Measurements from ENCODE around the gene OXSR1. TPM values are rescaled to one million over a fixed set of nuclear protein-coding genes. Genes with fewer than 3 reads are reported as not detected.

The OXSR1 gene
- total and polyA plus RNA-seq, 10 of the 15 experiments (the other 5 are each of a cell fraction or from before 2014, with no cell fraction given), result 12.4 to 54.6 (median 35.7) TPM

- TF ChIP-seq ZNF687 (IDR thresholded peaks at IDR 0.05), result peak; percentile 55
- TF ChIP-seq KLF5 (IDR thresholded peaks at IDR 0.05; ENCODE audit: partially characterized antibody), result peak; percentile 33
- TF ChIP-seq FOS (IDR thresholded peaks at IDR 0.05; ENCODE audit: borderline replicate concordance, extremely low read depth, insufficient read length), result no peak
- TF ChIP-seq BCLAF1 (IDR thresholded peaks at IDR 0.05), result no peak
- peak; percentile 88 for TF ChIP-seq YY1 (IDR thresholded peaks at IDR 0.05; ENCODE audit: low read depth, low read length)
- TF ChIP-seq TAF1 (IDR thresholded peaks at IDR 0.05; ENCODE audit: borderline replicate concordance, low read depth, low read length), result peak; percentile 44; the same call in 1 of the 2 replicates
- TF ChIP-seq IRF4 (IDR thresholded peaks at IDR 0.05; ENCODE audit: low read depth, low read length), result no peak
- TF ChIP-seq NKRF (conservative IDR thresholded peaks at IDR 0.05), result peak; percentile 73
- no peak for TF ChIP-seq ZZZ3 (IDR thresholded peaks at IDR 0.05; ENCODE audit: control insufficient read depth, insufficient read length, low read depth)
- TF ChIP-seq POLR2AphosphoS5 (IDR thresholded peaks at IDR 0.05; ENCODE audit: low read length), result peak; percentile 74
- TF ChIP-seq E2F4 (IDR thresholded peaks at IDR 0.05; ENCODE audit: low read depth, low read length), result 0 out of 2 replicates have a peak, but pooled peaks have one; percentile 21
- TF ChIP-seq IKZF2 (IDR thresholded peaks at IDR 0.05), result peak; percentile 43 to 63; a peak in 2 of 4 replicates
- TF ChIP-seq HDGF (IDR thresholded peaks at IDR 0.05), result peak; percentile 40; the same call in 1 of the 2 replicates
- peak; percentile 22; the same call in 1 of the 2 replicates for TF ChIP-seq PML (IDR thresholded peaks at IDR 0.05; ENCODE audit: low read length)
- peak; percentile 75 for TF ChIP-seq SMAD5 (IDR thresholded peaks at IDR 0.05; ENCODE audit: low read depth)
- TF ChIP-seq TARDBP (IDR thresholded peaks at IDR 0.05; ENCODE audit: borderline replicate concordance), result 0 out of 2 replicates have a peak, but pooled peaks have one; percentile 24
- TF ChIP-seq MEF2B (IDR thresholded peaks at IDR 0.05; ENCODE audit: partially characterized antibody, poor library complexity, severe bottlenecking), result peak; percentile 37
- TF ChIP-seq ELK1 (IDR thresholded peaks at IDR 0.05; ENCODE audit: low read depth, low read length), result 0 out of 2 replicates have a peak, but pooled peaks have one; percentile 40
Observed at GRCh38 chr3:38138349-38139190, 26.8 kb upstream of the OXSR1 start, which contains the start of gene MYD88 (continued).

Measured in GM12878 (cell line).